Measurements from ENCODE around the gene JAK1.

The JAK1 gene

DNA sequence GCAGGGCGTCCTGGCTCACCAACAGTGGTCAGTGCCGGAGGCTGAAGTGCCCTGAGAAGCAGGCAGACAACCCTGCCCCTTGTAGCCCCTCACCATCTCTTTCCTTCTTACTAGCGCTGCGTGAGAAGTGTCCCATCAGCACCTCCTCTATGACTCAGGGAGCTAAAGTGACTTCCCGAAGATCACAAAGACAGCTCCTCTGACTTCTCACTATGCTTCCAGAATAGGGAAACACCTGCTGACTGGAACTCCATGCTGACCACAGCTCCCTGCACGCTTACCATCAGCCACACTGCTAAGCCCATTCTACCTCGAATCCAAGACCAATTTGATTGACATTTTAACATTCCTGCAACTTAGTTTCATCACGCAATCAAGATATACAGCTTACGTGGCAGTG is 92.8 kb downstream of the JAK1 start:
- Histone ChIP-seq H3K36me3 (ENCODE audit: control insufficient read depth, insufficient read depth, low read length, severe bottlenecking) (peaks cover 98% of the 10 kb centered on the region), H3K9ac (ENCODE audit: low read length) (no peak overlapping the region), H3K9me3 (ENCODE audit: control insufficient read depth, low read length) (no peaks in the 10 kb centered on the region), H3K4me3 (ENCODE audit: low read length) (no peak overlapping the region), H3K4me1 (ENCODE audit: control insufficient read depth, insufficient read depth, low read length) (peaks cover 8% of the 10 kb centered on the region), H3K27me3 (replicated peaks; ENCODE audit: control insufficient read depth, insufficient read depth, low read length) (no peaks in the 10 kb centered on the region)
- no peak for DNase-seq (ENCODE audit: low read depth)

DNA sequence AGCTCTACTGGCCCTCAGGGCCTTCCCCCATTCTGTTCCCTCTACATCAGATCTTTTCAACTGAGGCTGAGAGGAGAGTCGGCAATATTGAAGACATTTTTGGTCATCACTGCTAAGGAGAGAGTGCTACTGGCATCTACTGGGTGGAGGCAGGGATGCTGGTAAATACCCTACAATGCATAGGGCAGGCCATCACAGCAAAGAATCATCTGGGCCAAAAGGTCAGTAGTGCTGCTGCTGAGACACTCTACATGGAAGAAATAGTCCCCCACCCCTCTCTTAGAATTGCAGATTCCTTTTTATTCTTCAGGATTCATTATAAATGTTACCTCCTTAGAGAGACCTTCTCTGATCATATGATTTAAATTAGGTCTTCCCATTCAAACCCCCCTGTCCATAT is 94.3 kb downstream of the JAK1 start:
- no peaks in the 10 kb centered on the region for H3K9me3 ChIP-seq (ENCODE audit: control insufficient read depth, low read length)
- H3K9ac ChIP-seq (ENCODE audit: low read length): no peak overlapping the region
- H3K36me3 ChIP-seq (ENCODE audit: control insufficient read depth, insufficient read depth, low read length, severe bottlenecking): peaks cover 97% of the 10 kb centered on the region
- peaks cover 12% of the 10 kb centered on the region for H3K4me1 ChIP-seq (ENCODE audit: control insufficient read depth, insufficient read depth, low read length)
- no peaks in the 10 kb centered on the region for H3K27me3 ChIP-seq (replicated peaks; ENCODE audit: control insufficient read depth, insufficient read depth, low read length)
- H3K4me3 ChIP-seq (ENCODE audit: low read length): no peak overlapping the region
- DNase-seq (ENCODE audit: low read depth): no peak

DNA sequence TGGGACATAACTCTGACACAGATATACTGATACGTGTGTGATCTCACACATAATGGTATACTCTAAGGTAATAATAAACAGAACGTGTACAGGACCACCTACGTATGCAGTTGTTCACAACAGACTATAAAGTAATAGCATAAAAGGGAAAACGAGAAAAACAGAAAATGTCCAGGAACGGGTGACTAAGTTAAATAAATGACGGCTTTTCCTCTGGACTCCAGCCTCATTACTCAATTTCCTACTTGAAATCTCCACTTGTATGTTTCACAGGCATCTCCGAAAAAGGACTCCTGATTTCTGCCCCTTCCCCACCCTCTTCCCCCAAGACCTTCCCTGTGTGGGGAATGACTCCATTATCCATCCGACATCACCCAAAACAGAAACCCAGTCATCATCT is 95.1 kb downstream of the JAK1 start:
- Histone ChIP-seq H3K9me3 (ENCODE audit: control insufficient read depth, low read length) (no peaks in the 10 kb centered on the region), H3K36me3 (ENCODE audit: control insufficient read depth, insufficient read depth, low read length, severe bottlenecking) (peaks cover 97% of the 10 kb centered on the region), H3K4me3 (ENCODE audit: low read length) (no peak overlapping the region), H3K4me1 (ENCODE audit: control insufficient read depth, insufficient read depth, low read length) (peaks cover 13% of the 10 kb centered on the region), H3K27me3 (replicated peaks; ENCODE audit: control insufficient read depth, insufficient read depth, low read length) (no peaks in the 10 kb centered on the region), H3K9ac (ENCODE audit: low read length) (no peak overlapping the region)
- no peak for DNase-seq (ENCODE audit: low read depth)

DNA sequence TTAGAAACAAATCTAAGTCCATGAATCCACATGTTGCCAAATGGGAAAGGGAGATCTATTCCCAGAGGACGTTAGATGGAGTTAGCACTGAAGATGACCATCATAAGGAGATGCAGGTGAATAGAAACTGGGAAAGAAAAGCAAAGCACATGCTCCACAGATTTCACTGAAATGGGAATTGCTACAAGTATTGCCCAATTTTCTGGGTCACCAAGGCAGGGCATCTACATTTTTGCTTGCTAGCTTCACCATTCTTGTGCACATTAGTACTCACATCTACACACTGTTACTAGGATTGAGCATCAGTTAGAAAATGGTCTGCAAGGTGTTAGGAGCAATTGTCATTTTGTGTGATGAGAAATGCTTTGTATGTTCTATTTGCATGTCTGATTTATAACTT is 99.1 kb downstream of the JAK1 start:
- peaks cover 5% of the 10 kb centered on the region for H3K4me1 ChIP-seq (ENCODE audit: control insufficient read depth, insufficient read depth, low read length)
- H3K9me3 ChIP-seq (ENCODE audit: control insufficient read depth, low read length): no peaks in the 10 kb centered on the region
- no peaks in the 10 kb centered on the region for H3K27me3 ChIP-seq (replicated peaks; ENCODE audit: control insufficient read depth, insufficient read depth, low read length)
- no peak overlapping the region for H3K4me3 ChIP-seq (ENCODE audit: low read length)
- H3K9ac ChIP-seq (ENCODE audit: low read length): no peak overlapping the region
- DNase-seq (ENCODE audit: low read depth): peak; percentile 55
- peaks cover 95% of the 10 kb centered on the region for H3K36me3 ChIP-seq (ENCODE audit: control insufficient read depth, insufficient read depth, low read length, severe bottlenecking)

DNA sequence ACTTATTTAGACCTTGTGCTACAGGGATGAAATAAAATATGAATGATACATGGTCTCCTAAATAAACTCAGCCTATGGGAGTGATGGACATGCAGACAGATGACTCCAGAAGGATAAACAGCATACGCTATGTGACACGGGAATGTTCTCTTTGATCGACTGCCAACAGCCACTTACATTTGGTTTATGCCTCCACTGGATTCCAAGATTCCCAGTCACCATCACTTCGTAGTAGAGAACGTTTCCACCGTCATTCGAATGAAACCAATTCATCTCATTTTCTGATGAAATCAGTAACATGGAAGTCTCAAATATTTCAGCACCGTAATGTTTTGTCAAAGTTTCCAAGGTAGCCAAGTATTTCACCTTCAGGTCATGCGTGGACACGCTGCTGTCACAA is 99.7 kb downstream of the JAK1 start:
- Histone ChIP-seq H3K36me3 (ENCODE audit: control insufficient read depth, insufficient read depth, low read length, severe bottlenecking) (peaks cover 95% of the 10 kb centered on the region), H3K27me3 (replicated peaks; ENCODE audit: control insufficient read depth, insufficient read depth, low read length) (no peaks in the 10 kb centered on the region), H3K9ac (ENCODE audit: low read length) (no peak overlapping the region), H3K9me3 (ENCODE audit: control insufficient read depth, low read length) (no peaks in the 10 kb centered on the region), H3K4me3 (ENCODE audit: low read length) (no peak overlapping the region), H3K4me1 (ENCODE audit: control insufficient read depth, insufficient read depth, low read length) (peaks cover 5% of the 10 kb centered on the region)
- no peak for DNase-seq (ENCODE audit: low read depth)

DNA sequence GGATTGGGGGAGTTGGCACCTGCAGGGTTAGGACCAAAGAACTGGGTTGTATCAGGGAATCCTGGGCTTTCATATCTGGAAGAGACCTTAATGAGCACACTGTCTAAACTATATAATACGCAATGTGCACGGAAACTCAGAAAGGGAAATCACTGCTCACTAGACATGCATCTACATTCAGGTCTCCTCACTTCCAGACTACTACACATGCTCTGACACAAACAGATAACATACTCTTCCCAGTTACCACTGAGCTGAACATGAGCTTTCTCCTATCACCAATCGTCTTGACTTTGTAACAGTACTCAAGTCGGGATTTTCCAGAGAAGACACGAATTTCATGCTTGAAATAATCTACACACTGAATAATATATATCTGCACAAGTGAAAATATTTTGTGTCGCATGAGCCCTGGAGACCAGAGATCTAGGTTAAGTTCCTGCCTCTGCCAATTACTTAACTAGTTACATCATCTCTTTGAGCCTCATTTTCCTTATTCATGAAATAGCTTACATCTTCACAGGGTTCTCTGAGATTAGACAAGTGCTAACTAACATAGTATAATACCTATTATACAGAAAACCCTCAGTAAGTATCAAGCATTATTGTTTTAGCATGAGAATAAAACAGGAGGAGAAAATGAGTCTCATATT is 101.1 kb downstream of the JAK1 start:
- H3K36me3 ChIP-seq (ENCODE audit: control insufficient read depth, insufficient read depth, low read length, severe bottlenecking): peaks cover 92% of the 10 kb centered on the region
- H3K27me3 ChIP-seq (replicated peaks; ENCODE audit: control insufficient read depth, insufficient read depth, low read length): no peaks in the 10 kb centered on the region
- DNase-seq (ENCODE audit: low read depth): no peak
- H3K9me3 ChIP-seq (ENCODE audit: control insufficient read depth, low read length): no peaks in the 10 kb centered on the region
- no peak overlapping the region for H3K4me3 ChIP-seq (ENCODE audit: low read length)
- H3K4me1 ChIP-seq (ENCODE audit: control insufficient read depth, insufficient read depth, low read length): peaks cover 5% of the 10 kb centered on the region
- no peak overlapping the region for H3K9ac ChIP-seq (ENCODE audit: low read length)

DNA sequence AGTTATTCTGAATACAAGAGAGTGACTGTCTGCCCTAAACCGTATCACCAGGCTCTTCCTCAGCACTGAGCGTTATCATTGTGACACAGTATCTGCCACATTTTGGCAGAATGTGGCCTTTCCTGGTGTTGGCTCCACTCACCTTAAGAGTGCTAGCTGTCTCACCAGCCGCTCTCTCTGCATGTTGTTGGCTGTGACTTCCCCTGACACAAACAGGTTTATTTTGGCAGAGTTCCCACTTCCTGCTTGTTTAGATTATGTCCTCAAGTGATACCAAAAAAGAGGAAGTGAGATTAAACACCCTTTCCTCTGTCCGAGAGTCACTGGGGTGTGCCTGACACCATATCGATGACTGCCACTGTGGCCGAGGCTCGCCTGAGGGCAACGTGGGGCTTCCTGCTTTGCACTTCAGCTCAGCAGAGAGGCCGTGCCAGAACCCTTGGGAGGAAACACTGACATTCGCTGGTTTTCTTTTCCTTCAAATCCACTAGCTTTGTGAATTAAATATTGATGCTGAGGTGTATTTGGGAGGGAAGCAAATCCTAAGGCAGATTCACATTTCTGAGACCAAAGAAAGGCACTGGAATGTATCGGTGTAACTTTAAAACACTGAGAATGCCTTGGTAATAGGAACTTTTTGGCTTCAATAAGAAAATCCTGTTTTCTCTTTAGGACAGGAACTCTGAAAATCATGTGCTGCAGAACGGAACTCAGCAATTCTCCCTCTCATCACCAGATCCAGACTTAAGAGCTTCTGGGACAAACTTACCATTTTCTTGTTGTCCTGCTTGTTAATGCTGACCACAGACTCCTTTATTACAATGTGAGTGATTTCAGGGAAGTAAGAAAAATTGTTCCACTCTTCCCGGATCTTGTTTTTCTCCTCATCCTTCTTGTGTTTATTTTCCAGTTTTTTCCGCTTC is 102.1 kb downstream of the JAK1 start:
- Histone ChIP-seq H3K4me1 (ENCODE audit: control insufficient read depth, insufficient read depth, low read length) (peaks cover 5% of the 10 kb centered on the region), H3K4me3 (ENCODE audit: low read length) (no peak overlapping the region), H3K36me3 (ENCODE audit: control insufficient read depth, insufficient read depth, low read length, severe bottlenecking) (peaks cover 92% of the 10 kb centered on the region), H3K27me3 (replicated peaks; ENCODE audit: control insufficient read depth, insufficient read depth, low read length) (no peaks in the 10 kb centered on the region), H3K9ac (ENCODE audit: low read length) (no peak overlapping the region), H3K9me3 (ENCODE audit: control insufficient read depth, low read length) (no peaks in the 10 kb centered on the region)
- no peak for DNase-seq (ENCODE audit: low read depth)

DNA sequence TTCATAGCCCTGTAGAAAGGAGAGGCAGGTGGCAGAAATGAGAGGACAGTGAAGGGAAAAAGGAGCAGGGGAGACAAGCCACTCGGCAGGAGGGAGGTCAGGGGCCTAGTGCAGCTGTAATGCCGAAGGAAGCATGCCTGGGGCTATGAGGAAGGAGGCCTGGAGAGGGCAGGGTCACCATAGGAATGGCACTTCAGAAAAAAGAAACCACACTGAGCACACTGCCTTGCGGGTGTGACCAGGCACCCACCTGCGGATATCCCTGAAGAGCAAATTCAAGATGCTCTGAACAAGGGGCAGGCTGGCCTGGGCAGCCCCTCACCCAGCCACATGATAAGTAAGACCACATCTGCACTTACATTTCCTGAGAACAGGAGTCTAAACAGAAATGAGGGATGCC is 104.7 kb downstream of the JAK1 start:
- Histone ChIP-seq H3K9ac (ENCODE audit: low read length) (no peak overlapping the region), H3K4me1 (ENCODE audit: control insufficient read depth, insufficient read depth, low read length) (no peaks in the 10 kb centered on the region), H3K27me3 (replicated peaks; ENCODE audit: control insufficient read depth, insufficient read depth, low read length) (no peaks in the 10 kb centered on the region), H3K4me3 (ENCODE audit: low read length) (no peak overlapping the region), H3K9me3 (ENCODE audit: control insufficient read depth, low read length) (no peaks in the 10 kb centered on the region), H3K36me3 (ENCODE audit: control insufficient read depth, insufficient read depth, low read length, severe bottlenecking) (peaks cover 95% of the 10 kb centered on the region)
- peak; percentile 55 for DNase-seq (ENCODE audit: low read depth)

DNA sequence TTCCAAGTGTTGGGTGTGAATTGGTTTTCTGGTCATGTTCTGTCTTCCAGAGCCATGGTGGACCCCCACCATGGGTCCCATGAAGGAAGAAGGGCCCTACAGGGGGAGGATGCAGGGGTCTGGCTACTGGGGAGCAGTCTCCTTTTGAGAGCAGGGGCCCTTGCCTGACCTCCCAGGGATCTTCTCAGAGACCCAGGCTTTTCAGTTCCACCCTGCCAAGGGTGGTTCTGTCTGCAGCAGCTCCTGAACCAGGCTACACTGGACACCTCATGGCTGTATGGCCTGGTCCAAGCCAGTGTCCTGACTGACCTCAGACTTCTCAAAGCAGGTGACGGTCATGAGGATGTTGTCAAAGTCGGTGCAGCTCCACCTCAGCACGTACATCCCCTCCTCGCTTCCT is 109.0 kb downstream of the JAK1 start:
- Histone ChIP-seq H3K27me3 (replicated peaks; ENCODE audit: control insufficient read depth, insufficient read depth, low read length) (no peaks in the 10 kb centered on the region), H3K36me3 (ENCODE audit: control insufficient read depth, insufficient read depth, low read length, severe bottlenecking) (peaks cover 96% of the 10 kb centered on the region), H3K9me3 (ENCODE audit: control insufficient read depth, low read length) (no peaks in the 10 kb centered on the region), H3K4me3 (ENCODE audit: low read length) (no peak overlapping the region), H3K4me1 (ENCODE audit: control insufficient read depth, insufficient read depth, low read length) (no peaks in the 10 kb centered on the region), H3K9ac (ENCODE audit: low read length) (no peak overlapping the region)
- DNase-seq (ENCODE audit: low read depth): no peak

DNA sequence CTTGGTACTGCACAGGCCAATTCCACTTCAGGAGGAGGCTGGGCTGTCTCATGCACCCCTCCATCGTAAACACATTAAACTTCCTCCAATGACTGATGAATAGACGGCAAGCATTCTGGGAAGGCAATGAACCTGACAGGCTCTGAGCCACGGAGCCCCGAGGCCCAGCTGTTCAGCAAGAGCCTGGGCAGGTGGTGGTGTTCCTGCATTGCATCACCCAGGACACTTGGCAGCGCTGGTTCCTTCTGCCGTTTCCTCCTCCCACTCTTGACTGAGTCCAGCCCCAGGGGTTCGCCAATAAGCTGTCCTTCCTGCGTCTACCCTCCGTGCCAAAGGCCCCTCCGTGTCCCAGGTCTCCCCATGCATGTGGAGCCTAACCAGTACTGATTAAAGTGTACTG is 109.8 kb downstream of the JAK1 start:
- peaks cover 95% of the 10 kb centered on the region for H3K36me3 ChIP-seq (ENCODE audit: control insufficient read depth, insufficient read depth, low read length, severe bottlenecking)
- H3K4me3 ChIP-seq (ENCODE audit: low read length): no peak overlapping the region
- no peaks in the 10 kb centered on the region for H3K9me3 ChIP-seq (ENCODE audit: control insufficient read depth, low read length)
- H3K9ac ChIP-seq (ENCODE audit: low read length): no peak overlapping the region
- H3K27me3 ChIP-seq (replicated peaks; ENCODE audit: control insufficient read depth, insufficient read depth, low read length): no peaks in the 10 kb centered on the region
- DNase-seq (ENCODE audit: low read depth): no peak
- no peaks in the 10 kb centered on the region for H3K4me1 ChIP-seq (ENCODE audit: control insufficient read depth, insufficient read depth, low read length)

DNA sequence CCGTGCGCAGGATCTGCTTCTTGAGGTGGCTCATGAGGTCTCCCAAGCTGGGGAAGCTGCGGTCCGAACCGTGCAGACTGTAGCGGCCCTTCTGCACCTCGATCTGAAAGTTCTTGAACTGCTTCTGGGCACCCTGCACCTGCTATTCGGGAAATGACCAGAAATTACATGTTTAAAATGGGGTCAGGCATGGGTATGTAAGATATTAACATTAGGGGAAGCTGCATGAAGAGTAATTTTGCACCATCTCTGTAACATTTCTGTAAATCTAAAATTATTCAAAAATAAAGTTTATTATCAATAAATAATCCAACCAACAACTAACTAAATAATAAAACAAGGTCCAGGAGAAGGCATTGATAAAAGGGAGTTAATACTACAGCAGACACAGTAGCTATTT is 110.8 kb downstream of the JAK1 start:
- Histone ChIP-seq H3K4me1 (ENCODE audit: control insufficient read depth, insufficient read depth, low read length) (no peaks in the 10 kb centered on the region), H3K4me3 (ENCODE audit: low read length) (no peak overlapping the region), H3K9ac (ENCODE audit: low read length) (no peak overlapping the region), H3K9me3 (ENCODE audit: control insufficient read depth, low read length) (no peaks in the 10 kb centered on the region), H3K27me3 (replicated peaks; ENCODE audit: control insufficient read depth, insufficient read depth, low read length) (no peaks in the 10 kb centered on the region), H3K36me3 (ENCODE audit: control insufficient read depth, insufficient read depth, low read length, severe bottlenecking) (peaks cover 95% of the 10 kb centered on the region)
- DNase-seq (ENCODE audit: low read depth): no peak

All from adipocyte (in vitro differentiated cells).